DND-41 (cell line): ENCODE results near the gene RNF227.

Source experiments
- CTCF ChIP-seq: IDR thresholded peaks from 2 replicates; pipeline ENCODE4 v1.5.1; 2012; ENCODE audit warnings: borderline replicate concordance, low read length, moderate library complexity, mild to moderate bottlenecking; ENCODE audit not compliant: poor library complexity, severe bottlenecking; ENCODE audit errors: extremely low read depth
- EZH2 ChIP-seq: IDR thresholded peaks from 3 replicates; pipeline ENCODE4 v1.6.1; 2012; ENCODE audit warnings: borderline replicate concordance, low read depth, mild to moderate bottlenecking, moderate library complexity, low read length, inconsistent platforms; ENCODE audit not compliant: severe bottlenecking

- TF ChIP-seq CTCF (no peak), EZH2 (no peak)
These were observed 27.2 kb upstream of the RNF227 start for GRCh38 chr17:7943291-7943690.
